ENCODE measurements around the gene HOXA10. TPM values are rescaled to one million over a fixed set of nuclear protein-coding genes. Genes with fewer than 3 reads are reported as not detected.

HOXA10 gene
- total RNA-seq, 1 experiment from 2014 or later: 19.6 TPM

GRCh38 chr7:27180431-27181420 is 6.6 kb upstream of the HOXA10 start (continued):
- TF ChIP-seq ATF3 (IDR thresholded peaks at IDR 0.05): no peak

GRCh38 chr7:27179503-27180430 is 5.6 kb upstream of the HOXA10 start:
- H2AFZ ChIP-seq (ENCODE audit: low read depth, low read length, poor library complexity, severe bottlenecking): peak overlapping the region; percentile 83
- H4K20me1 ChIP-seq (ENCODE audit: insufficient read depth): no peaks in the 10 kb centered on the region
- ChIA-PET RAD21 (ENCODE audit: low non-redundant PET in 1 of 2, low total read pairs in 2 of 2, uncharacterized antibody in 2 of 2, unreplicated experiment in 2 of 2) (no interaction called here), POLR2A (interaction anchor here (1.1 kb wide), 1 partner anchor 9 kb away, joined by 7 read pairs; no protein-coding TSS in a partner anchor), CTCF (interaction anchor here (0.6 to 2.5 kb wide), 20 partner anchors 10 to 1287 kb away, joined by 3 to 32 read pairs (median 4); partner anchors contain the start of gene HOXA13)
- no peaks in the 10 kb centered on the region for H3K36me3 ChIP-seq (ENCODE audit: control insufficient read depth in 1 of 2, insufficient read depth in 2 of 2, low read length in 2 of 2)
- peak overlapping the region; percentile 38; the same call in 1 of the 2 replicates for H3K27ac ChIP-seq (ENCODE audit: low read depth, low read length)
- H3K27me3 ChIP-seq (ENCODE audit: insufficient read depth, low read length): no peaks in the 10 kb centered on the region
- no peaks in the 10 kb centered on the region for H3K9me2 ChIP-seq (ENCODE audit: insufficient read depth)
- ATAC-seq (peak; percentile 79), DNase-seq (ENCODE audit: low read depth, low spot score) (no peak)
- H3K9ac ChIP-seq (ENCODE audit: low read length): peak overlapping the region; percentile 65
- H3K79me2 ChIP-seq (ENCODE audit: insufficient read depth, low read length): peaks cover 17% of the 10 kb centered on the region
- intact Hi-C loops (cut with micrococcal nuclease): no loop called here
- no TSS peak for BruUV-seq (replicated peaks)
- peaks cover 30 to 51% of the 10 kb centered on the region in 2 experiments for H3K4me1 ChIP-seq (ENCODE audit: control insufficient read depth in 1 of 2, insufficient read depth in 2 of 2, low read length in 2 of 2)
- H3K4me2 ChIP-seq (ENCODE audit: low read length): peak overlapping the region; percentile 90
- H3K9me3 ChIP-seq (ENCODE audit: control insufficient read depth in 1 of 2, insufficient read depth in 1 of 2, low read depth in 1 of 2, low read length in 2 of 2): no peaks in the 10 kb centered on the region
- peak overlapping the region; percentile 43 to 56 for H3K4me3 ChIP-seq (replicated peaks in 1 of 2; ENCODE audit: low read depth in 1 of 2, low read length in 2 of 2)
- no peak for TF ChIP-seq ZBTB33 (IDR thresholded peaks at IDR 0.05; ENCODE audit: extremely low read depth, insufficient replicate concordance, low read length)
- TF ChIP-seq MAX (IDR thresholded peaks at IDR 0.05): peak; percentile 65; the same call in 1 of the 2 replicates
- no peak for TF ChIP-seq CEBPB (IDR thresholded peaks at IDR 0.05; ENCODE audit: low read depth)
- peak; percentile 45 for TF ChIP-seq TCF7L2 (IDR thresholded peaks at IDR 0.05; ENCODE audit: borderline replicate concordance, extremely low read depth, insufficient read depth, insufficient read length)
- peak; percentile 43; the same call in 1 of the 2 replicates for TF ChIP-seq POLR2AphosphoS5 (IDR thresholded peaks at IDR 0.05; ENCODE audit: low read depth, low read length)
- TF ChIP-seq ZNF274 (IDR thresholded peaks at IDR 0.05; ENCODE audit: low read depth, low read length): no peak
- no peak for TF ChIP-seq REST (IDR thresholded peaks at IDR 0.05; ENCODE audit: low read depth)
- no peak for TF ChIP-seq SP1 (IDR thresholded peaks at IDR 0.05; ENCODE audit: low read depth)
- no peak for TF ChIP-seq EZH2phosphoT487 (IDR thresholded peaks at IDR 0.05; ENCODE audit: borderline replicate concordance)
- no peak for TF ChIP-seq FOSL1 (IDR thresholded peaks at IDR 0.05; ENCODE audit: low read depth)
- TF ChIP-seq JUND (IDR thresholded peaks at IDR 0.05): no peak
- TF ChIP-seq RAD21 (IDR thresholded peaks at IDR 0.05; ENCODE audit: low read depth): no peak; the same call in 1 of the 2 replicates
- no peak for TF ChIP-seq POLR2A (IDR thresholded peaks at IDR 0.05; ENCODE audit: borderline replicate concordance, extremely low read depth, insufficient read depth, insufficient read length)
- no peak for TF ChIP-seq YY1 (IDR thresholded peaks at IDR 0.05; ENCODE audit: extremely low read depth, insufficient replicate concordance, low read depth, low read length)
